AG08396 (cell line): Measurements from ENCODE around the gene RDH14.

Experiments
- DNase-seq: peaks from one replicate; pipeline ENCODE4 v3.0.0; 2012; ENCODE audit warnings: low spot score, mixed read lengths

RDH14 gene

GRCh38 chr2:18520451-18521425 is 39.7 kb downstream of the RDH14 start:
- peak; percentile 74 for DNase-seq

GRCh38 chr2:18519914-18520450 is 40.5 kb downstream of the RDH14 start:
- DNase-seq, result no peak

- peak; percentile 20 for DNase-seq
Observed at GRCh38 chr2:18518116-18519111, 42.0 kb downstream of the RDH14 start.

- DNase-seq, result no peak
Observed at GRCh38 chr2:18517386-18517785, 43.1 kb downstream of the RDH14 start.

GRCh38 chr2:18516112-18516511 is 44.3 kb downstream of the RDH14 start:
- peak; percentile 77 for DNase-seq

GRCh38 chr2:18514526-18515461 is 45.7 kb downstream of the RDH14 start:
- no peak for DNase-seq

- DNase-seq, result no peak
Observed at GRCh38 chr2:18510775-18511174, 49.7 kb downstream of the RDH14 start.

- DNase-seq, result no peak
Observed at GRCh38 chr2:18506883-18507509, 53.5 kb downstream of the RDH14 start.

- no peak for DNase-seq
Observed at GRCh38 chr2:18505703-18506341, 54.6 kb downstream of the RDH14 start.
